ENCODE data around the gene NAP1L4.
"Not testable (repeated sequence)": the region's sequence is repeated elsewhere in the genome, so short reads cannot be mapped to it uniquely, and the experiment has no call there.

Gene NAP1L4

GRCh38 chr11:2921261-2921660, 70.9 kb downstream of the NAP1L4 start:
- no peak for DNase-seq

GRCh38 chr11:2920343-2920742, 71.8 kb downstream of the NAP1L4 start:
- no peak for DNase-seq

DNA sequence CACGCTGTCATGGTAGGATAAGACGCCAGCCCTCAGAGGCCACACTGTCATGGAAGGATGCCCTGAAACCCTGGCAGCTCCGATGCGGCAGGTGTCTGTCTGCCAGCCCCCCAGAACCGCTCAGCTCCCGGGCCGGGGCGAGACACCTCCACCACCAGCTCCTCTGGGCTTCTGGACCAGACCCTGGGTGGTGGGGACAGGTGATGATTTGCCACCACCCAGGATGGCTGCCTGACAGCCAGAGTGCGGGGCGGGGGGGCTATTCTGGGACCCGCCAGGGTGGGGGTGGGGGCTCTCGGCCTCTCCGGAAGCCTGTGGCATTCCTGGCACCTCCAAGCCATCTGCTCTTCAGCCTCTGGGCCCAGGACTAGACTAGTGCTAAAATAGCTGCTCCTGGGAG, 72.3 kb downstream of the NAP1L4 start:
- DNase-seq: no peak

DNA sequence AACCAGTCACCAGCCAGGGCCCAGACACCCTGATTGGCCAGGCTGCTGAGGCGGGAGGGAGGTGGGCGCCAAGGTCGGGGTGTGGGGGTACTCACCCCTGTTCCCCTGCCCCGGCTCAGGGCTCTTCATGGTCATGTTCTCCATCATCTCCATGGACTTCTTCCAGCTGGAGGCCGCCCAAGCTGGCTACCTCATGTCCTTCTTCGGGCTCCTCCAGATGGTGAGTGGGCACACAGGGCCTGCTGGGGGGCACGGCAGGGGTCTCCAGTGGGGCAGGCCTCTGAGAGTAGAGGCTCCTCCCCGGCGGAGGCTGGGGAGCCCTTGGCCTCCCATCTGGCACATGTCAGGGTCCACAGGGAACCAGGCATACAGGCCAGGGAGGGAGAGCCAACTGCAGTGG, 72.9 kb downstream of the NAP1L4 start:
- DNase-seq: no peak

GRCh38 chr11:2917842-2918490, 74.2 kb downstream of the NAP1L4 start:
- no peak for DNase-seq

DNA sequence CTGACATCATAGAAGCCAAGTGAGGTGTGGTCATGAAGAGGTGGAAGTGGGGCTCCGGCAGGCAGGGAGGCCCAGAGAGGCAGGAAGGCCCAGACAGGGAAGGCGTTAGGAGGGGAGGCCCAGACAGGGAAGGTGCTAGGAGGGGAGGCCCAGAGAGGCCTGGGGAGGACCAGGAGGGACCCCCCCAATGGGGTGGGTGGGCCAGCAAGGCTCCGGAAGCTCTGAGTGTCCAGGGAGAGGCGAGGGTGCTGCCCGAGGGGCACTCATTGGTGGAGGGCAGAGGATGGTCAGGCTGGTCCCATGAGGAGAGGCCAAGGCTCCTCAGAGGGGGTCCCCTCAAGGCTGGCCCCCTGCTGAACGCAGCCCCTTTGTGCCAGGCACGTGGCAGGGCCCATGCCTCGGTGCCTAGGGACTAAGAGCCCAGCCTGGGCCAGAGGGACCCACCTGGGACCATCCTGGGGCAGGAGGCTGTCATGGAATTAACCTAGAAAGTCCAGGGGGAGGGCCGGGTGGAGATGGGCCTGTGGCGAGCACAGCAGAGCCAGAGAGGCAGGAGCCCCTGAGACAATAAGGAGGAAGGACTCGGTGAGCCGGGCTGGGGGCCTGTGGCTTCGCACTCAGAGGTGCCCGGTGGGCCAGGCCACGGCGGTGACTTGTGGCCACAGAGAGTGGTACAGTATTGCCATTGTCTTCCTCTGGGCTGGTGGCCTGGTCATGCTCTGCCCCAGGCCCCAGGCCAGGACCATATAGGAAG, 75.1 kb downstream of the NAP1L4 start:
- no peak for DNase-seq

- DNase-seq: no peak
These were observed 75.8 kb downstream of the NAP1L4 start for GRCh38 chr11:2916114-2916891.

DNA sequence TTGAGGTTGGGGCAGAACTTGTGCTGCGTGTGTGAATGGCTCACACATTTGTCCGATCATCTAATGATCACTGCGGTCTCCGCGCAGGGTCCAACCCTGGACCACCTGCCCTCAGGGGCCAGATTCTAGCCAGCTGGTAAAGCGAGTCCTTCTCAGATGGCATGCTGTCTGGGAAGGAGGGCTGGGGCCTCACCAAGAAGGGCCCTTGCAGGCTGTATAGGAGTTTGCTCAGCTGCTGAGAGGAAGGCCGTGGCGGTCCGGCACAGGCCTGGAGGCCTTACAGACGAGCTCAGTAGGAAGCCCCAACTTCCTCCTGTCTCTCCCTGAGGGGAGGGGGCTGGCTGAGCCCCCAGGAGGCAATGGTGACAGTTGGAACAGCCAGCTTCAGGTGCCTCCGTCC, 76.7 kb downstream of the NAP1L4 start:
- no peak for DNase-seq

- DNase-seq: no peak
These were observed 77.5 kb downstream of the NAP1L4 start for GRCh38 chr11:2914455-2915195.

- no peak for DNase-seq
These were observed 78.4 kb downstream of the NAP1L4 start for GRCh38 chr11:2913776-2914175.

DNA sequence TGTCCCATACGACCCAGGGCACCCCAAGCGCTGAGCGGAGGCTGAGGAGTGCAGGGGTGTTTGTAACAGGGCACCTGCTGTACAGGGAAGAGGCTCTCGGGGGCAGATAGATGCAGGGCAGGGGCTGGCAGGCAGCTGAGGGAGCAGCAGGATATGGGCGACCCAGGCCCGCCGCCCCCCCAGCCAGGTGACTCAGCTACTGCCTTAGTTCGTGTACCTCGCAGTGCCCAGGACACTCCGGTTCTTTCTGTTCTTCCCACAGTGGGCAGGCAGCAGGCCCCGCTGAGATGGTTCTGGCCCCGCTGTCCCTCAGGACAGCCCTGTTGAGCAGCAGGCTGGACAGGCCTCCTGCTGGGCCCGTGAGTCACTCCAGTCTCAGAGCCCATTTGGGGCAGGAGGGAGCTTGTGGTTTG, 79.1 kb downstream of the NAP1L4 start:
- no peak for DNase-seq

- DNase-seq: no peak
These were observed 79.6 kb downstream of the NAP1L4 start for GRCh38 chr11:2912498-2912897.

GRCh38 chr11:2911785-2912391, 80.2 kb downstream of the NAP1L4 start:
- no peak for DNase-seq

- DNase-seq: no peak
These were observed 80.9 kb downstream of the NAP1L4 start for GRCh38 chr11:2911088-2911784.

DNA sequence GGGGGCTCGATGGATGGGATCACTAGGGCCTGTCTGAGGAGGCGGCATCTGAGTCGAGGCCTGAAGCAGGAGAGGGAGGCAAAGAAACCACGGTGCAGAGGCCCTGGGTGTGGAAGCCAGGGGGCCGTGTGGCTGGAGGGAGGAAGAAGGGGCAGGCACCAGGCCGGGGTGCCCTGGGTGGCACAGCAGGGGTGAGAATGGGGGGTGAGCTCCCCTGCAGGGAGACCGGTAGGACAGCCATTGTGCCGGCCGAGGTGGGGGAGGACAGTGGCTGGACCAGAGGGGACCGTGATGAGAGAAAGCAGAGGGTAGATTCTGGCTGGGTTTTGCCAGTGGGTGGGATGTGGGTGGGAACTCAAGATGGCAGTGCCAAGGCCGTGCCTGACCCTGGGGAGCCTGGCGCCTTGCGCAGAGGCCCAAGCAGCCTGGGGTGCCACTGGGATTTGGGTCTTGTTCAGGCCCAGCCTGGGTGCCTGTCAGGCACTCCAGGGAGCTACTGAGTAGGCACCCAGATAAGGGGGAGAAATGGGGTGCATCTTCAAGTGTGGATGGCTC, 81.7 kb downstream of the NAP1L4 start:
- DNase-seq: no peak

- DNase-seq: no peak
These were observed 82.8 kb downstream of the NAP1L4 start for GRCh38 chr11:2909133-2909902.

GRCh38 chr11:2908130-2908529, 84.0 kb downstream of the NAP1L4 start:
- DNase-seq: no peak

DNA sequence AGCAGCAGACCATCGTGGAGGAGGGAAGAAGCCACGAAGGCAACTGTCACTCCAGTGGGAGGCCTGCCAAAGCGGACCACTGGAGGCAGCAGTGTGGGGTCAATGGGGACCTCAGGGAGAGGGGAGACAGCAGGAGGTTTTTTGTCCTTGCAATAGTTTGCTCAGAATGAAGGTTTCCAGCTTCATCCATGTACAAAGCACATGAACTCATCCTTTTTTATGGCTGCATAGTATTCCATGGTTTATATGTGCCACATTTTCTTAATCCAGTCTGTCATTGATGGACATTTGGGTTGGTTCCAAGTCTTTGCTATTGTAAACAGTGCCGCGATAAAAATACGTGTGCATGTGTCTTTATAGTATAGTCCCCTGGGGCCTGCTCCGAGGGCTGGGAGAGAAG, 86.8 kb downstream of the NAP1L4 start:
- DNase-seq: not testable (repeated sequence)

DNA sequence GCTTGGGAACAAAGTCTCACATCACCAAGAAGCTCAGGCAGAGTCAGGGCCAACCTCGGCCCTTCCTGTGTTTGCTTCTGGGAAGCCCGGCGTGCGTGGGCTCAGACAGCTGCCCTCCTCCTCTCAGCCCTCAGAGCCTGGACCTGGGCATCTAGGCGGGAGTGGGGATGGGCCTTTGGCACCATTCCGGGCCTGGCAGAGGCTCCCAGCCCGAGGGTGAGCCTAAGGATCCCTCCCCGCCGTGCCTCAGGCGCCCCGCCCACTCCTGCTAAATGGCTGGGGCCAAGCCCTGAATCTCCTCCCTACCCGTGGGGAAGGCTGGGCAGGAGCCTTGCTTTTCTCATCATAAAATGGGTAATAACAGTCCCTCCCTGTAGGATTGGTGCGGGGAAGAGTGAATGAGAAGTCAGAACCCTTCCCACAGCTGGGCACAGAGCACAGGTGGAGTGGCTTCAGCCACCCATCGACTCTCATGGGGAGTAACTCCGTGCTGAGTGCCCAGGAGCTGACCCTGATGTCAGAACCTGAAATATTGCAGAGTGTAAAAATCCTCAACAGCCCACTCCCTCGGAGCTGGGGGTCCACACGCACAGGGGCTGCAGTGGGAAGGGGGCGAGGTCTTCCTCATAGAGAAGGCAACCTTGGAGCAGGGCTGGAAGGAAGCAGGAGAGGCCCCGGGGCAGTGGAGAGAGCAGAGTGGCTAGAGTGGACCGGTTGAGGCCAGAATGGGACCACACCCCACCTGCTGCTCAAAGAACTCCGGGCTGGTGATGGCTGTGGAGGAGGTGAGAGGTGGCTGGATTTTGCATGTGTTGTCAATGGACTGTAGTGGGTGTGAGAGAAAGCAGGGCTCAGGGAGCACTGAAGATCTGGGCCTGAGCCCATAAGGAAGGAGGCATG, 87.7 kb downstream of the NAP1L4 start:
- no peak for DNase-seq

DNA sequence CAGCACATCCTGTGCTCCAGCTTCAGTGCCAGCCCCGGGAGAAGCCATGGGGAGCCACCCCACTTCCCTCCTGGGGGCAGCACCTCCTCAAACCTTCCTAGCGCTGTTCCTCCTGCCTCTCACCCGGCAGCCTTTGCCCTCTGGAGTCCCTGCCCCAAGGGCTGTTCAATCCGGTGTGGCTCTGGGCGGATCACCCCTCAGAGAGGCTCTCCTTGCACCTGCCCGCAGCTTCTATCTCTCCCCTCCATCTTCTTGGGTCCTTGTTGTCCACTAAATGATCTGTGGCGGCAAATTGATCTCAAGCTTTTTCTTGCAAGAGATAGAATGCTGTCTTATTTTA, 88.5 kb downstream of the NAP1L4 start:
- DNase-seq: no peak

Data from femur (tissue), 1 donor.